Stimulated activated CD8-positive, alpha-beta memory T cell treated with anti-CD3 and anti-CD28 coated beads, Interleukin-12 subunit alpha, Interleukin-12 subunit beta, amount 100 ng/mL, for 1 hour (primary cell): ENCODE data around the gene PHKB.

ENCODE experiments used
- DNase-seq: peaks from one replicate; pipeline ENCODE4 v3.0.0-alpha.2; 2020; ENCODE audit warnings: low read depth

PHKB gene

GRCh38 chr16:47568351-47568750 is 107.2 kb downstream of the PHKB start:
- no peak for DNase-seq

DNA sequence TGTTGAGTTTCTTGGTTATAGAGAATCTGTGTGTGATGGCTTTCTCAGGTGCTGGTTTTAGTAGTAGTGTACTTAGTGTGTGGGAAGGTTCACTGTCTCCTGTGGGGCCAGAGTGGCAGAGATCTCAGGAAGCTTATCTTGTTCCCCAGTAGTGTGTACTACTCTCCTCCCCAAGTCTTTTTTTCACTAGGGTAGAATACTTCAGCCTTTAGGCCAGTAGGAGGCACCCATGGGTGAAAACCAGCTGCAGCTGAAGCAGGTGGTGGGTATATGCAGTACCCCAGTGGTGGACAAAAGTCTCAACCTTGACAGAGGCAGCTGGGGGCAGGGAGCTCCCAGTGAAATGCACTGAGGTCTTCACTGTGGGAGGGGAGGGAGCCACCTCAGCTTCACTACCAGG is 109.9 kb downstream of the PHKB start:
- no peak for DNase-seq

- no peak for DNase-seq
Observed at GRCh38 chr16:47571711-47572110, 110.6 kb downstream of the PHKB start.

DNA sequence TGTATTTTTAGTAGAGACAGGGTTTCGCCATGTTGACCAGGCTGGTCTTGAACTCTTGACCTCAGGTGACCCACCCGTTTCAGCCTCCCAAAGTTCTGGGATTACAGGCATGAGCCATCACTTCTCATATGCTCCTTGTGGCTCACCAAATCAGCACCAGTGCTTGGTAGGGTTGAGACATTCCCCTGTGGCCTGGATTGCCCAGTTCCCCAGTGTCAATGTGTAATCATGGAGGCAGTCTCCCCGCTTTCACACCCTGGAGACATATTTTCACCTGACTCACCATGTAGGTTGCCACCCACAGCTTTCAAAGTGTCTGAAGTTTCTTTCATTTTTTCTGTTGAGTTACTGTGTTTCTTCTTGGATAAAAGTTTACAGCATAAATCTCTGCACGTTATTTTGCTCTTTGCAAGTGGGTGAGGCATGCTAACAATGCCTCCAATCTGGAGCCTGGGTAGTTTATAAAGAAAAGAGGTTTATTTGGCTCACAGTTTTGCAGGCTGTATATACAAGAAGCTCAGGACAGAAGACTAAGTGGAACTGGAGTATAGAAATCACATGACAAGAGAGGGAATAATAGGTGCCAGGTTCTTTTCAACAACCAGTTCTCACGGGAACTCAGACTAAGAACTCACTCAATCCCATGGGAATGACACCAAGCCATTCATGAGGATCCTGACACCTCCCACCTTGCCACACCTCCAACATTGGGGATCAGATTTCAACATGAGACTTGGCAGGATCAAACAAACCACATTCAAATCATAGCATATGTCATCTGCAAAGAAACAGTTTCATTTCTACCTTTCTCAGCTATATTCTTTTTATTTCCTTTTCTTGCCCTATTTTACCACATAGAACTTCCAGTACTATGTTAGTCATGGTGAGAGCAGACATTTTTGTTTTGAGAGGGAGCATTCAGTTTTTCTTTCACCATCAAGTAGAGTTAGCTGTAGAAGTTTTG is 113.2 kb downstream of the PHKB start:
- no peak for DNase-seq

DNA sequence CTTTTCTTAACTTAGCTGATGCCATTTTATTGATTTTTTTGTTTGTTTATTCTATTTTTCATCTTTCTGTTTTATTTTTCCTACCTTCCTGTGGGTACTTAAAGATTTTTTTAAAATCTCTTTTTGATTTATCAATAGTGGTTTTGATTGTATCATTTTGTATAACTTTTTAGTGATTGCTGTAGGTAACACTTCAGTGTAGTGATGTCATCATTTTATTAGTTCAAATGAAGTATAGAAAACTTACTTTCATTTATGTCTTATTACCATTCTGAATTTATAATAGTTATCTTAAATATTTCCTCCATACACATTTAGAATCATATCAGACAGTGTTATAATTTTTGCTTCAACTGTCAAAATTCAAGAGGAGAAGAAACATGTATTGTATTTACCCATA is 115.9 kb downstream of the PHKB start:
- no peak for DNase-seq

DNA sequence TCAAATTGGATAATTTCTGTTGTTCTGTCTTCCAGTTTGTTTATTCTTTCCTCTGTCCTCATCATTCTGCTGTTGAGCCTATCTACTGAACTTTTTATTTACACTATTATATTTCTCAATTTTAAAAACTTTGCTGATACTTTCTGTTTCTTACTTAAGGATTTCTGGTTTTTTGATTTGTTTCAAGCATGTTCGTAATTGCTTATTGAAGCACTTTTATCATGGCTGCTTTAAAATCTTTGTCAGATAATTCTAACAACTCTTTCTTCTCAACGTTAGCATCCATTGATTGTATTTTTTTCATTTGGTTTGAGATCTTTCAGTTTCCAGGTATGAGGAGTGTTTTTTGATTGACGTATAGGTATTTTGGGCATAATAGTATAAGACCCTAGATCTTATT is 116.9 kb downstream of the PHKB start:
- no peak for DNase-seq

- no peak for DNase-seq
Observed at GRCh38 chr16:47578573-47578972, 117.4 kb downstream of the PHKB start.

DNA sequence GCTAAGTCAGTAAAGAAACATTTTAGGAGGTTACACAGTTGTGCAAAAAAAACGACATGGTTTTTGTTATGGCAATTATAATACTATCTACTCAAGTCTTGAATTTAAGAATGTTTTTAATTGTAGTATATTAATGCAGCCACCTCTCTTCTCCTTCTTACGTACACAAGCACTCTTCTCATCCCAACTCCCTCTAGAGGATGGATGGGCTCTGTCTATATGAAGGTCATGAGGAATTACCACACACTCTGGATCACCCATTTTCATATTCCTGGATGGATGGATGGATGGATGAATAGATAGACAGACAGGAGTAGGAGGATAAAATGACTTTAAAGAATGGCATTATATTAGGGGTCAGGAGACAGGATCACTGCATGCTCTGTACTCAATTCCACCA is 120.0 kb downstream of the PHKB start:
- DNase-seq: no peak

- no peak for DNase-seq
Observed at GRCh38 chr16:47584464-47585225, 123.5 kb downstream of the PHKB start.

- DNase-seq: no peak
Observed at GRCh38 chr16:47586121-47586520, 125.0 kb downstream of the PHKB start.

DNA sequence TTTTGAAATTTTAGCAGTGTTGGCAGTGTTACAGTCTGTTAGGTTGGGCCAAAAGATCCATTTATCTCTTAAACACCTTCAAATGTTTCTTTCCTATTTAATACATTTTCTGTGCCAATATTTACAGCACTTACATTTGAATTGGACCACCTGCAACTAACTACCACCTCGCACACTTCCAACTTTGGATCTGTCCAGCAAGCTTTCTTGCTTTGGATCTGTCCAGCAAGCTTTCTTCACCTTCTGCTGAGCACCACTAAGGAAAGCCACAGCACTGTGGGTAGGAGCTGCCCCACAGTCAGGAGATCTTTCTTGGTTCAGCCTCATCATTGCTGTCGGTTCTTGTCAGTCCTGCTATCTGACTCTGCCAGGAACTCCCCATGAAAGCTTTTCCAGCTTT is 129.3 kb downstream of the PHKB start:
- no peak for DNase-seq

DNA sequence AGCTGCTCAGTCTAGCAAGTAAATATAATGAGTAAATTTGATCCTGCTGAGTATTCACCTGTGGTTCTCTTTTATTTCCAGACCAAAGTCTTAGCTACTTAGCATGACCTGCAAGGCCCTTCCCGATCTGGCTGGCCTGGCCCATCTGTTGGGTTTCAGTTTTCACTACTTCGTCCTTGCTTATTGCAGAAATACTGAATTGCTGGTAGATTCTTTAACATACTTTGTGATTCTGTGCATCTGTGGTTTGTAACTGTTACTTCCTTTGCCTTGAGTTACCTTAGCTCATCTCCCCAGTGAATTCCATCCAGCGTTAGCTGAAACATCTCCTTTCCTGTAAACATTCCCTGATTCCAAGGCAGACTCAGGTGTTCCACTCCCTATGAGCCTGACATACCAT is 131.1 kb downstream of the PHKB start:
- no peak for DNase-seq

DNA sequence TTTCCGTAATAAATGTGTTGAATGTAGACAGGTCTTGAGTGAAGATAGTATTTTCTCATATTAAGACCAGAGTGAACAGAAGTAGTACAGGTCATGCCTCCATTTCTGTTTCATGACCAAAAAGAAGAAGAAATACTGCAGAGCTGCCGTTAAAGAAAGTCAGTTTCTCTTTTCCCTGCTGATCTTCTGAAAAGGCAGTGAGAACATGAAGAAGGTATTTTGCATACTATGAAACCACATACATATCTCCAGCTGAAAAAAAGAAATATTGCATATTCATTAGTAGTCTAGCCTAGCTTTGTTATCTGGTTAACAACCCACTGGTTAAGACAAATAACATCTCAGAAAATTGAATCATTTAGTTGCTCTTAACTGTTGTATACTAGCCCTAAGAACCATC is 138.4 kb downstream of the PHKB start:
- DNase-seq: no peak

GRCh38 chr16:47600376-47600775 is 139.2 kb downstream of the PHKB start:
- no peak for DNase-seq

DNA sequence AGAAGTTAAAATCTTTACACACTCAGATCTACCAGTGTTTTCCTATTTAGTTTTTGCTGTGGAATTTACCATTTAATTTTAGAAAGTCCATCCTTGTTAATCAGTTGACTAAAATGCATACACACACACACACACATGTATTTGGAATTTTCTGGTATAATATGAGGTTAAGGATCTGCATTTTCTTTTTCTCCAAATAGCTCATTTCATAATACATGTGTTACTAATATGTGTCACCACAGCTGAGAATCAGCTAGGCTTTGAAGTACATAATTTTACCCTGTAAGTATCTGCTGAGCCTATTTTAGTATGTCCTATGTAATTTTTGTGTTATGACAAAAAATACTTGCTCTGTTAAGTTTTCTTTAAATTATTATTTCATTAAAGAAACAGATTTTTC is 143.2 kb downstream of the PHKB start:
- no peak for DNase-seq

GRCh38 chr16:47611042-47611441 is 149.9 kb downstream of the PHKB start:
- no peak for DNase-seq

DNA sequence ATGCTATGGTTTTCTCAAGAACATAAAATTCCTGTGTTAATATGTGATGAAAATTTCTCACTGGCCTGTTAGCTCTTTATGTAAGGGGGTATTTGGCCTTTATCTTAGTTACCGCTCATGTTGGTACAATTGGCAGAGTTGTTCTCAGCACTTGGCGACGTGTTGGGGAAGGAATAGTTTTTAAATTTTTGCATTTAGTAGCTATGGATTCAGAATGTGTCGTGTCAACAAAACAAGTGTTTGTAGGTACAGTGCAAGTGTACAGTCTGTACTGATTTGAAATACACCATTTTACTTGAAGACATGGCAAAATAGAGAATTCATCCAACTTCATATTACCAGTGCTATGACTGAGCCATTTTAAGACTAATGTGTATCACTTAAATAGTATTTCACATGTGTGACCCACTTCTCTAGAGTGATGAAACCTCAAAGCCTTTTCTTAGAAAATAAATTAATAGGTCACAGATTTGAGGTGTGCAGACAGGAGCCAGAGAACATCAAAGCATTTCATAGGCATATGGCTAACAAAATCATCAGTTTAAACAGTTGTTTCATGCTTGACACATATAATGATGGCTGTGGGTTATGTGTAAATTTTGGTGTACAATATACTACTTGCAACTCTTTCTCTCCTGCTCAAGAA is 150.8 kb downstream of the PHKB start:
- DNase-seq: no peak

- no peak for DNase-seq
Observed at GRCh38 chr16:47612711-47613110, 151.6 kb downstream of the PHKB start.

GRCh38 chr16:47613251-47613650 is 152.1 kb downstream of the PHKB start:
- no peak for DNase-seq

- DNase-seq: no peak
Observed at GRCh38 chr16:47617732-47618131, 156.6 kb downstream of the PHKB start.

GRCh38 chr16:47622451-47623176 is 161.5 kb downstream of the PHKB start:
- no peak for DNase-seq

DNA sequence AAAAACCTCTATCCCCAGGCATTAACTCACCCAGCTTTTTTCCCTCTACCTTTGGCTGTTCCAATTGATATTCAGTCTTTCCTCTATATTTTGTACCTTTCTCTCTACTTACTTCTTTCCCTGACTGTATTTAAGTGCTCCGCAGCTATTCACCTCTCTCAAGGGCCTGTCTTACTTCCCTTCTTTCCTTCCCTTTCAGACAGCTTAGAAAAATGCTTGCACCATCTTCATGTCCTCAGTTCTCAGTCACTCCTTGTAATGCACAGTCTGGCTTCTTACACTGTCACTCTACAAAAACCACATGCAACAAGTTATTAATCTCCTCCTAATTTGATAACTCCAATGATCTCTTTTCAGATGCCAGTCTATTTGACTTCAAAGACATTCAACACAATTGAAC is 163.4 kb downstream of the PHKB start:
- no peak for DNase-seq
